Keratinocyte (primary cell): ENCODE results near the gene DCPS. TPM values are rescaled to one million over a fixed set of nuclear protein-coding genes. Genes with fewer than 3 reads are reported as not detected.

Source experiments
- DNase-seq: peaks from one replicate; pipeline ENCODE4 v3.0.0-alpha.2; 2011; ENCODE audit warnings: low read depth, missing footprints, low spot score
- FAIRE-seq: peaks from 2 replicates; lab custom pipeline; 2011; peaks lifted over from hg19 to GRCh38; lab: Jason Lieb, UNC
- H2AFZ ChIP-seq: 2 replicates; pipeline ENCODE4 v1.6.0; 2012; ENCODE audit warnings: low read length, control low read depth, inconsistent platforms; ENCODE audit not compliant: control insufficient read depth
- H3K27ac ChIP-seq: 2 replicates; pipeline ENCODE4 v1.5.1; 2011; ENCODE audit warnings: low read length; ENCODE audit not compliant: control insufficient read depth, insufficient read depth
- H3K27me3 ChIP-seq: 3 replicates; pipeline ENCODE4 v1.6.0; 2011; ENCODE audit warnings: low read length; ENCODE audit not compliant: control insufficient read depth, insufficient read depth; ENCODE audit errors: extremely low read depth
- H3K36me3 ChIP-seq, 2 experiments: 2 replicates in 1 of 2; 3 replicates in 1 of 2; pipeline ENCODE4 v1.5.1; 2011; ENCODE audit warnings: low read length in 2 of 2, mild to moderate bottlenecking in 1 of 2; ENCODE audit not compliant: control insufficient read depth in 2 of 2, insufficient read depth in 2 of 2; ENCODE audit errors: extremely low read depth in 1 of 2
- H3K4me1 ChIP-seq: 3 replicates; pipeline ENCODE4 v1.5.1; 2011; ENCODE audit warnings: low read length; ENCODE audit not compliant: control insufficient read depth, insufficient read depth; ENCODE audit errors: extremely low read depth
- H3K4me2 ChIP-seq: 3 replicates; pipeline ENCODE4 v1.6.0; 2011; ENCODE audit warnings: low read depth, low read length; ENCODE audit not compliant: control insufficient read depth, insufficient read depth; ENCODE audit errors: extremely low read depth
- H3K4me3 ChIP-seq, 3 experiments: fragments of 200-600 bp in 1 of 3; sonication (generic) in 1 of 3; 2 replicates in 2 of 3; 3 replicates in 1 of 3; pipeline ENCODE4 v1.5.1; 2011 to 2016; ENCODE audit warnings: low read length in 3 of 3, mild to moderate bottlenecking in 3 of 3, control low read depth in 2 of 3, inconsistent platforms in 1 of 3, low read depth in 1 of 3, mixed read lengths in 1 of 3, mixed run types in 1 of 3, moderate library complexity in 1 of 3; ENCODE audit not compliant: control insufficient read depth in 2 of 3, insufficient read depth in 2 of 3; ENCODE audit errors: extremely low read depth in 1 of 3
- H3K79me2 ChIP-seq: 2 replicates; pipeline ENCODE4 v1.6.0; 2012; ENCODE audit warnings: low read length; ENCODE audit not compliant: control insufficient read depth, insufficient read depth
- H3K9ac ChIP-seq: 3 replicates; pipeline ENCODE4 v1.6.0; 2011; ENCODE audit warnings: low read length; ENCODE audit not compliant: control insufficient read depth, insufficient read depth; ENCODE audit errors: extremely low read depth
- H3K9me1 ChIP-seq: 3 replicates; pipeline ENCODE4 v1.6.0; 2011; ENCODE audit warnings: low read length; ENCODE audit not compliant: control insufficient read depth, insufficient read depth; ENCODE audit errors: extremely low read depth
- H3K9me3 ChIP-seq: 2 replicates; pipeline ENCODE4 v1.5.1; 2012; ENCODE audit warnings: low read depth, low read length; ENCODE audit not compliant: control insufficient read depth
- H4K20me1 ChIP-seq: 3 replicates; pipeline ENCODE4 v1.6.0; 2011; ENCODE audit warnings: low read length; ENCODE audit not compliant: control insufficient read depth, insufficient read depth; ENCODE audit errors: extremely low read depth
- EZH2 ChIP-seq: IDR thresholded peaks from one replicate; pipeline ENCODE4 v1.6.1; 2012; ENCODE audit warnings: inconsistent platforms, mild to moderate bottlenecking, low read length, moderate library complexity
- dilution Hi-C: fragments of 300-500 bp; cut with MboI; formaldehyde crosslinking; loops from one replicate; pipeline ENCODE4 v1.7.0; 2020; ENCODE audit warnings: low sequenced_read_pairs; ENCODE audit not compliant: extremely low pct_ligation_motif_present
- polyA plus RNA-seq, 5 experiments: library from polyadenylated mRNA; depleted of rRNA in 3 of 5; stranded (reverse) in 3 of 5; stranded (forward) in 1 of 5; unstranded in 1 of 5; fragments of >200 nt; gene quantifications; 1 replicate in 1 of 5; 2 replicates in 3 of 5; 3 replicates in 1 of 5; pipeline versions ENCODE4 v1.2.1 to v1.2.3, GENCODE V29; 2011 to 2012; ENCODE audit warnings: missing spikeins in 2 of 5, low read depth in 1 of 5, low replicate concordance in 1 of 5
- TF ChIP-seq, protein P1 (sequence below), 3 experiments: IDR thresholded peaks in 1 of 3; conservative IDR thresholded peaks in 1 of 3; optimal IDR thresholded peaks in 1 of 3; 2 replicates in 2 of 3; 3 replicates in 1 of 3; pipeline versions ENCODE3 to v1.5.1; 2011; ENCODE audit warnings: low read length in 3 of 3, mild to moderate bottlenecking in 3 of 3, moderate library complexity in 2 of 3, control low read depth in 1 of 3, inconsistent platforms in 1 of 3; ENCODE audit not compliant: insufficient read depth in 2 of 3; ENCODE audit errors: extremely low read depth in 1 of 3

Gene DCPS
- polyA plus RNA-seq, 1 donor (not counting 4 experiments of a cell fraction or from before 2014, with no cell fraction given) = 31.3 TPM

DNA sequence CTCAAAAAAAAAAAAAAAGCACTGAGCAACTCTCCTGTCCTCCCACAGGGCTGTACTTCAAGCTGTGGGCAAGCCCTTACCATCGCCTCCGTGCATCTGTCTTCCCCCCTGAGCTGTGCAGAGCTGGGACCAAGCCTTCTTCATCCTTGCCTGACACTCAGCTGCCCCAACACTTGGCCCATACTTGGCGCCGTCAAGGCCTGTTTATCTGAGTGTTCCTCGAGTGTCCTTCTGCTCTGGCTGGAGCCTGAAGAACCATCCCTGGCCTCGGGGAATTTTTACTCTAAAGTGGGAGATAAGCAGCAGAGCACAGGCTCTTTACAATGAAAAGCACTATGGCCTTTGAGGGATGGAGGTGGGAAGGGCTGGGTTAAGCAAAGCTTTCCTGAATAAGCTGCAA lies 22.6 kb upstream of the DCPS start:
- no peaks in the 10 kb centered on the region for H3K9me3 ChIP-seq
- H3K4me3 ChIP-seq = no peak overlapping the region
- dilution Hi-C loops = no loop called here
- H3K9me1 ChIP-seq = no peaks in the 10 kb centered on the region
- H4K20me1 ChIP-seq = no peaks in the 10 kb centered on the region
- H3K36me3 ChIP-seq = peaks cover 4 to 5% of the 10 kb centered on the region in 2 experiments
- H3K4me1 ChIP-seq = peaks cover 20% of the 10 kb centered on the region
- no peak overlapping the region for H3K9ac ChIP-seq
- DNase-seq = no peak
- TF ChIP-seq EZH2 = no peak
- TF ChIP-seq, protein P1, sequence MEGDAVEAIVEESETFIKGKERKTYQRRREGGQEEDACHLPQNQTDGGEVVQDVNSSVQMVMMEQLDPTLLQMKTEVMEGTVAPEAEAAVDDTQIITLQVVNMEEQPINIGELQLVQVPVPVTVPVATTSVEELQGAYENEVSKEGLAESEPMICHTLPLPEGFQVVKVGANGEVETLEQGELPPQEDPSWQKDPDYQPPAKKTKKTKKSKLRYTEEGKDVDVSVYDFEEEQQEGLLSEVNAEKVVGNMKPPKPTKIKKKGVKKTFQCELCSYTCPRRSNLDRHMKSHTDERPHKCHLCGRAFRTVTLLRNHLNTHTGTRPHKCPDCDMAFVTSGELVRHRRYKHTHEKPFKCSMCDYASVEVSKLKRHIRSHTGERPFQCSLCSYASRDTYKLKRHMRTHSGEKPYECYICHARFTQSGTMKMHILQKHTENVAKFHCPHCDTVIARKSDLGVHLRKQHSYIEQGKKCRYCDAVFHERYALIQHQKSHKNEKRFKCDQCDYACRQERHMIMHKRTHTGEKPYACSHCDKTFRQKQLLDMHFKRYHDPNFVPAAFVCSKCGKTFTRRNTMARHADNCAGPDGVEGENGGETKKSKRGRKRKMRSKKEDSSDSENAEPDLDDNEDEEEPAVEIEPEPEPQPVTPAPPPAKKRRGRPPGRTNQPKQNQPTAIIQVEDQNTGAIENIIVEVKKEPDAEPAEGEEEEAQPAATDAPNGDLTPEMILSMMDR (optimal IDR thresholded peaks at IDR 0.05 in 1 of 3, IDR thresholded peaks at IDR 0.05 in 1 of 3, conservative IDR thresholded peaks at IDR 0.05 in 1 of 3; ENCODE audit: extremely low read depth in 1 of 3, insufficient read depth in 2 of 3, low read length in 3 of 3) = no peak
- no peak overlapping the region for H3K27ac ChIP-seq
- H3K27me3 ChIP-seq = no peaks in the 10 kb centered on the region
- FAIRE-seq = no peak
- no peaks in the 10 kb centered on the region for H3K79me2 ChIP-seq
- no peak overlapping the region for H2AFZ ChIP-seq
- no peak overlapping the region for H3K4me2 ChIP-seq

DNA sequence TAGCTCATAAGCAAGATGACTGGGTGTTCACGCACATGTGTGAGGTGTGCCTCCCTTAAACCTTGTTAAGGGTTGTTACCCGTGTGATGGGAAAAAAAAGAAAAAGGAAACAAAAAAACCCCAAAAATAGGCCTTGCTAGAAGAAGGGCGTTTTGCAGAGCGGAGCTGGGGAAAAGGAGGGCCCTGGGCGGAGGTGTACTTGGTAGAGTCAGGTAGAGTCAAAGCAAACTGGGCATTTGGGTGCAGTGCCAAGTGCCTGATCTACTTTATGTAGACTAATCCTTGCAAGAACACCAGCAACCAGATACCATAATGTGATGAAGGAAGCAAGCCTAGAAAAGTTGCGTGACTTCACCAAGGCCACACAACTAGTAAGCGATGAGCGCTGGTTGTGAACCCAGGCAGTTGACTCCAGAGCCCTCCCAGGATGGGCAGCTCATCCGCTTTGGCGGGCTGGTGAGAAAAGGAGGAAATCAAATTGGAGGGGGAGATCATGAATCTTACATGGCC lies 22.1 kb upstream of the DCPS start:
- FAIRE-seq (no peak), DNase-seq (no peak)
- Histone ChIP-seq H3K4me3 (peak overlapping the region in 1 of 3 experiments; percentile 82), H4K20me1 (no peaks in the 10 kb centered on the region), H3K9me3 (no peaks in the 10 kb centered on the region), H3K4me2 (peak overlapping the region; percentile 98), H3K4me1 (peaks cover 20% of the 10 kb centered on the region), H3K79me2 (no peaks in the 10 kb centered on the region), H3K9me1 (no peaks in the 10 kb centered on the region), H3K27me3 (no peaks in the 10 kb centered on the region), H2AFZ (peak overlapping the region; percentile 84), H3K9ac (no peak overlapping the region), H3K27ac (no peak overlapping the region), H3K36me3 (peaks cover 4 to 5% of the 10 kb centered on the region in 2 experiments)
- dilution Hi-C loops = no loop called here
- TF ChIP-seq, protein P1 (optimal IDR thresholded peaks at IDR 0.05 in 1 of 3, IDR thresholded peaks at IDR 0.05 in 1 of 3, conservative IDR thresholded peaks at IDR 0.05 in 1 of 3; ENCODE audit: extremely low read depth in 1 of 3, insufficient read depth in 2 of 3, low read length in 3 of 3) = no peak
- TF ChIP-seq EZH2 = no peak
